ENCODE measurements around the gene TAF6L. TPM values are rescaled to one million over a fixed set of nuclear protein-coding genes. Genes with fewer than 3 reads are reported as not detected.

Gene TAF6L
- total RNA-seq, 1 experiment from 2014 or later, result 37.7 TPM

DNA sequence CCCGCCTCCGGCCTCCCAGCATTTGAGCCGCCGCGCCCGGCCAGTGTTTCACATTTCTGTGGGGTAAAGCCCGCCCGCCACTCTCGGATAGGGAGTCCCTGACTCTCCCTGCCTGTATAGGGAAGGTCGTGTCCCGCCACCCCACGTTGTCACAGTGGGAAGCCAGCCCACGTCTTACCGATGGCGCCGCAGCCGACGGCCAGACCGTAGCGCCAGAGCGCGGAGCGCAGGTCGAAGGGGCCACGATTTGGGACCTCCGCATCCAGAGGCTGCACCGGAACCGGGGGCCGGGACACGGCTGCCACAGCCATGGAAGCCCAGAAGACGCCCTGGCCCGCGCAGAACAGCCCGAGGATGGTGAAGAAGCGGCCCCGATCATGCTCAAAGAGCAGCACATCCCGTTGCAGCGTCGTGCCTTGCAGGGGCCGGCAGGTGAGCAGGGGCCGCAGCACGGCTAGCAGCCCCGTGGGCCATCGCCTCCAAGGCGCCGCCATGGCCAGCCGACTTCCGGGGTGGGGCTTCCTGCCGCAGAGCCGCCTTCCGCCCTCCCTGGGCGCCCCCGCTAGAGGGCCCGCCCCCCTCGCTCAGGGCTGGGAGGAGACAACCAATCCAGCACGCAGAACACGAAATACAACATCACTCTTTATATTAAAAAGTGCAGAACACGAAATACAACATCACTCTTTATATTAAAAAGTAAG, 20.5 kb downstream of the TAF6L start, which contains the start of gene TMEM223:
TMEM223 (minus strand) TSS at position 506 of the 701 bp plus-strand sequence; CDS start at position 494, 12 bp downstream.
- H4K20me1 ChIP-seq (ENCODE audit: control insufficient read depth, insufficient read depth, insufficient read length), result no peaks in the 10 kb centered on the region
- H3K56ac ChIP-seq (ENCODE audit: insufficient read length, low read depth, low read length), result no peak within 1 kb of the TSS
- H3K23ac ChIP-seq (ENCODE audit: insufficient read length, low read depth, low read length), result no peak within 1 kb of the TSS
- H3K27me3 ChIP-seq (ENCODE audit: insufficient read depth, low read length), result no peaks in the 10 kb centered on the region
- H3K14ac ChIP-seq (ENCODE audit: insufficient read depth, low read length), result peak within 1 kb of the TSS; percentile 98
- no peaks in the 10 kb centered on the region for H3K4me1 ChIP-seq (ENCODE audit: insufficient read depth, low read length)
- H3T11ph ChIP-seq (ENCODE audit: low read length), result no peak within 1 kb of the TSS
- no peak within 1 kb of the TSS for H4K8ac ChIP-seq (replicated peaks; ENCODE audit: insufficient read length, low read depth, low read length)
- Mint-ChIP-seq H3K27me3 (ENCODE audit: low read depth) (no peaks in the 10 kb centered on the region; the same call in 1 of the 2 replicates), H3K4me1 (peaks cover 24 to 30% of the 10 kb centered on the region in 2 experiments), H3K27ac (peak within 1 kb of the TSS; percentile 86 to 95 (median 93)), H3K9me3 (no peaks in the 10 kb centered on the region; a peak in 1 of 5 replicates), H3K36me3 (ENCODE audit: insufficient read depth in 1 of 3, low read depth in 3 of 3) (peaks cover 39 to 80% (median 57%) of the 10 kb centered on the region in 3 experiments), H3K4me3 (peak within 1 kb of the TSS; percentile 89 to 94)
- WGBS (ENCODE audit: extremely low coverage, insufficient read length, low lambda C conversion rate), result no CpG with 5 or more reads among the region's 58 CpGs
- no peaks in the 10 kb centered on the region for H3K9me3 ChIP-seq (ENCODE audit: control insufficient read depth, low read depth, low read length)
- no peaks in the 10 kb centered on the region for H3K79me1 ChIP-seq (ENCODE audit: insufficient read depth, low read depth, low read length, poor library complexity, severe bottlenecking)
- no peak within 1 kb of the TSS for H2BK5ac ChIP-seq (ENCODE audit: insufficient read length, low read length)
- no peak within 1 kb of the TSS for H2BK120ac ChIP-seq (ENCODE audit: low read depth, low read length, poor library complexity, severe bottlenecking)
- H4K91ac ChIP-seq (ENCODE audit: insufficient read length, low read depth, low read length), result no peak within 1 kb of the TSS
- H3K9ac ChIP-seq (ENCODE audit: extremely low read depth, insufficient read length, low read length), result peak within 1 kb of the TSS; percentile 81
- H3K79me2 ChIP-seq (ENCODE audit: insufficient read depth, low read length), result no peaks in the 10 kb centered on the region; the same call in 1 of the 2 replicates
- DNase-seq, result peak; percentile 89
- H3K23me2 ChIP-seq (ENCODE audit: insufficient read length, low read depth, low read length, poor library complexity, severe bottlenecking), result peaks cover 4% of the 10 kb centered on the region
- H2AK5ac ChIP-seq (ENCODE audit: insufficient read length, low read length), result no peak within 1 kb of the TSS
- H3K4ac ChIP-seq (ENCODE audit: low read depth, low read length), result no peak within 1 kb of the TSS
- no peak within 1 kb of the TSS for H4K5ac ChIP-seq (ENCODE audit: insufficient read length, low read depth, low read length)
- H2BK20ac ChIP-seq (ENCODE audit: low read depth, low read length, poor library complexity, severe bottlenecking), result no peak within 1 kb of the TSS
- no peak; the same call in 2 of the 3 replicates for TF ChIP-seq CTCF (conservative IDR thresholded peaks at IDR 0.05)
- H2BK12ac ChIP-seq (ENCODE audit: insufficient read length, low read depth, low read length), result no peak within 1 kb of the TSS
- no peak within 1 kb of the TSS for H2AFZ ChIP-seq (ENCODE audit: low read length)
- H3K27ac ChIP-seq (ENCODE audit: insufficient read length, low read depth, low read length), result no peak within 1 kb of the TSS
- no peak within 1 kb of the TSS; the same call in 1 of the 2 replicates for H2BK15ac ChIP-seq (ENCODE audit: low read depth, low read length)
- H3K4me2 ChIP-seq (ENCODE audit: insufficient read depth, insufficient read length, low read length), result peak within 1 kb of the TSS; percentile 74
- peak within 1 kb of the TSS; percentile 90 for H3K18ac ChIP-seq (ENCODE audit: insufficient read length, low read depth, low read length)
